Activated T-helper 17 cell treated with anti-CD3 and anti-CD28 coated beads, Interleukin-2, amount 50 U/mL, for 72 hours (primary cell): ENCODE data around the gene TRAPPC2B. TPM values are rescaled to one million over a fixed set of nuclear protein-coding genes. Genes with fewer than 3 reads are reported as not detected.

Experiments
- ATAC-seq: fragments of 150-1000 bp; cut with Tn5 transposase; replicated peaks from 2 replicates; pipeline ENCODE4 v1.10.0; 2021; ENCODE audit warnings: mild to moderate bottlenecking, moderate library complexity
- H3K27ac Mint-ChIP-seq: one replicate; pipeline ENCODE4 v1.8.0; 2022; ENCODE audit warnings: mixed read lengths
- H3K27me3 Mint-ChIP-seq: one replicate; pipeline ENCODE4 v1.8.0; 2022; ENCODE audit warnings: mixed read lengths
- H3K36me3 Mint-ChIP-seq: one replicate; pipeline ENCODE4 v1.8.0; 2022; ENCODE audit warnings: low read depth, mild to moderate bottlenecking, mixed read lengths
- H3K4me1 Mint-ChIP-seq: one replicate; pipeline ENCODE4 v1.8.0; 2022; ENCODE audit warnings: mixed read lengths
- H3K4me3 Mint-ChIP-seq: one replicate; pipeline ENCODE4 v1.8.0; 2022; ENCODE audit warnings: mild to moderate bottlenecking, mixed read lengths
- H3K9me3 Mint-ChIP-seq: one replicate; pipeline ENCODE4 v1.8.0; 2022; ENCODE audit warnings: mixed read lengths
- total RNA-seq, 2 donors: library from RNA; stranded (reverse); gene quantifications; one replicate each; pipeline ENCODE4 v1.2.3, GENCODE V29; 2022

The TRAPPC2B gene
- total RNA-seq: 1 to 10 TPM; 4.5 to 8.8 TPM

DNA sequence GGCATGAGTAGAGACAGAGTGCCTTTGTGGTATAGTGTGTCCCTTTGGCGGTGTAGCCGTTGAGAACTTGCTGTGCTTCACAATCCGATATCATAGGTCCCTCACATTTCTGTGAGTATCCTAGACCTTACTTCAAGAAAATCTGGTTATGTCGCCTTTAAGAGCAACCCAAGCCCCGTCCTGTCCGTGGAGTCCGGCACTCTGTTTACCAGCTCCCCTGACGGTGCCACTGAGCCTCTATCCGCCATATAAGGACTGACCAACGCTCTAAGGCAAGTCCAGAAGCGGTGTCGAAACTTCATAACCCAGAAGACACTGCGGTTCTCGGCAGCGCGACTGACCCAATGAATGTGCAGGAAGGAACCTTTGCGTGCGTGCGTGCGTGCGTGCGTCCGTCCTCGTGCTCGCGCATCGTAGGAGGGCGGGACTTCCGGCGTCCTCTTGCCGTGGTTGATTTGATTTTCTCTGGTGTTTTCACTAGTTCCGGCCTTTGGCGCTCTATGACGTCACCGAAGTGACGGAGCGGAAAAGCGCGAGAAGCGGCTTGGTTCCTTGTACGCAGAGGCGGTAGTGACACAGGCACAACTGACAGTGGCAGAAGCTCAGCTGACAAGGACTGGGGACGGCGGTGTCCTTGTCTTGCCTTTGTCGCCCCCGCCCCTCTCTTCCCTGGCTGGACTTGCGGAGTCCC, at the start of gene TRAPPC2B, which contains the start of gene ZNF547:
Gene TRAPPC2B, plus strand, starts transcription at position 555 of the 691 bp plus-strand sequence. CDS start 1,283 bp downstream, outside the sequence.
Gene ZNF547, plus strand, starts transcription at position 555 of the 691 bp plus-strand sequence. CDS start 5,005 bp downstream, outside the sequence.
- ATAC-seq: peak; percentile 97
- H3K9me3 Mint-ChIP-seq: peaks cover 11% of the 10 kb centered on the region
- H3K27ac Mint-ChIP-seq: peak within 1 kb of the TSS; percentile 96
- H3K27me3 Mint-ChIP-seq: no peaks in the 10 kb centered on the region
- H3K36me3 Mint-ChIP-seq: peaks cover 22% of the 10 kb centered on the region
- H3K4me3 Mint-ChIP-seq: peak within 1 kb of the TSS; percentile 82
- H3K4me1 Mint-ChIP-seq: peaks cover 18% of the 10 kb centered on the region

DNA sequence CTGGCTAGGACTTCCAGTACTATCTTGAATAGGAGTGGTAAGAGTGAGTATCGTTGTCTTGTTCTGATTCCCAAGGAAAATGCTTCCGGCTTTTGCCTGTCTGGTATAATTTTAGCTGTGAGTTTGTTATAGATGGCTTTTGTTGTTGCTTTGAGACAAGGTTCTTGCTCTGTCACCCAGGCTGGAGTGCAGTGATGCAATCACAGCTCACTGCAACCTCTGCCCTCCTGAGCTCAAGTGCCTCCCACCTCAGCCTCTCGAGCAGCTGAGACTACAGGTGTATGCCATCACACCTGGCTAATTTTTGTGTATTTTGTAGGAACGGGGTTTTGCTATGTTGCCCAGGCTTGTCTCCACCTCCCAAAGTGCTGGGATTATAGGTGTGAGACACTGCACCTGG, 49.2 kb upstream of the TRAPPC2B start:
- H3K4me3 Mint-ChIP-seq: no peak overlapping the region
- H3K4me1 Mint-ChIP-seq: no peaks in the 10 kb centered on the region
- H3K27me3 Mint-ChIP-seq: peaks cover 23% of the 10 kb centered on the region
- no peaks in the 10 kb centered on the region for H3K36me3 Mint-ChIP-seq
- peaks cover 10% of the 10 kb centered on the region for H3K9me3 Mint-ChIP-seq
- no peak overlapping the region for H3K27ac Mint-ChIP-seq
- no peak for ATAC-seq

DNA sequence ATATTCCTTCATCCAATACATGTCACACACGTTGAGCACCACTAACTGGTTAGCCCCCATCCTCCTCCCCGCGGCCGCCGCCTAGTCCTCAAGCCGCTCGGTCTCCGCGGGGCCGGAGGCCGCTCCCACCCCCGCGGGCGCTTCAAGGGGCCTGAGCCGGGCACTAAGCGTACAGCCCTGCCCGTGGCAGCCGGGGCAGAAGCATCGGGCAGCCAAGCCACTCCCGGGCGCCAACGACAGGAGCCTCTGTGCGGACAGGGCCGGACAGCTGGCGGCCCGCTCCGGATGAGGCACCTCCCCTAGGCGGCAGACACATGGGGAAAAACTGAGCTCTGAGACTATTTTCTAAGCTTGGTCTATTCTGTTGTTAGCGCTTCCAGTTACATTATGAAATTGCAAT, 45.8 kb upstream of the TRAPPC2B start:
- Mint-ChIP-seq H3K4me1 (peaks cover 8% of the 10 kb centered on the region), H3K27ac (no peak overlapping the region), H3K9me3 (peaks cover 5% of the 10 kb centered on the region), H3K27me3 (peaks cover 23% of the 10 kb centered on the region), H3K4me3 (no peak overlapping the region), H3K36me3 (peaks cover 2% of the 10 kb centered on the region)
- no peak for ATAC-seq

DNA sequence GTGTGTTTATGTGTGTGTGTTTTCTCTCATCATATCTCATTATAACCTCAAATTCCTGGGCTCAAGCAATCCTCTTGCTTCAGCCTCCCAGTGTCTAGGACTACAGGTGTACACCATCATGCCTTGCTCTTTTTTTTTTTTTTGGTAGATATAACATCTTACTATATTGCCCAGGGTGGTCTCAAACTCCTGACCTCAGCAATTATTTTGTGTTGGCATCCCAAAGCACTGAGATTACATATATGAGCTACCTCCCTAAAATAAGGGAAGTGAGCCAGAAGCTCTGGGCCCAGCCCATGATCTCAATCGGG, 43.5 kb upstream of the TRAPPC2B start:
- Mint-ChIP-seq H3K9me3 (peaks cover 10% of the 10 kb centered on the region), H3K36me3 (peaks cover 25% of the 10 kb centered on the region), H3K27ac (peak overlapping the region; percentile 94), H3K4me3 (peak overlapping the region; percentile 94), H3K27me3 (peaks cover 23% of the 10 kb centered on the region), H3K4me1 (peaks cover 12% of the 10 kb centered on the region)
- ATAC-seq: peak; percentile 1

DNA sequence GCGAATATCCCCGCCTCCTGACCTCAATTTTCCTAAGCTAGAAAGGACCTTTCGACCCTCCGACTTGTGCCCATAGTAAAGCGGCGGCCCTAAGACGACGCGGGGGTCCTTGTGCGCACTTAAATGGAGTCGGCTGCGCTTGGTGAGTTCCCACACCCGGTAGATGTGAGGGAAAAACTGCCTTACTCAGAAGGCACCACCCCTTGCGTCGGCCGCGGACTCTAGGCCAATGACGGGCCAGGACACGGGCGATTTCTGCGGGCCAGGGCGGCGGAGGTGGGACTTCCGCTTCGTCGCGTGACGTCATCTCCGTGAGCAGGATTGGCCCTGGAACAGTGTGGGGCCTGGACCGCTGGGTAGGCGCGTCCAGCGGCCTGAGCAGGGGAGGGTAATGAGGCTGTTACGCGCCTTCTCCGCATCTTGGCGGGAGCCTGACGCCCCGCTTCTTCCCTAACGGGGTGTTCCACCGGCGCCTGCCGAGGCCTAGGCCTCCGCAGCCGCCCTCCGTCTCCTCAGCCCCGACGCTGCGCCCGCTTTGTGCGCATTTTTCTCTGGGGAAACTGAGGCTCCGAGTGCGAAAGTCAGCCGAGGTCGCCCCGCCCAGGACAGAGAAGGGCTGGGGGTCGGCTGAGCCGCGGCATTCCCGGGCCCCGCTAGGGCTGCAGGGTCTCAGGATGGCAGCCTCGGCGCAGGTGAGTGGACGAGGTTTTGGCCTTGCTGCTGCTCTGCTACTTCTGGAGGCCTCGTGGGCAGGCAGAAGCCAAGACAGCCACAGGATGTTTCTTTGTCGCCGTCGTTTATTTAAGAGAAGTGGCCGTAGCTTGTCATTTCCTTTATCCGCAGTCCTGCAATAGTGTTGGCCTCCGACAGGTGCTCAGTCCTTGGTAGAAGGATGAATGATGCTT, 42.9 kb upstream of the TRAPPC2B start, which contains the start of gene ZNF543:
Gene ZNF543, plus strand, starts transcription at position 293 of the 905 bp plus-strand sequence. Its CDS starts 382 bp downstream, at position 675.
- Mint-ChIP-seq H3K4me1 (peaks cover 12% of the 10 kb centered on the region), H3K36me3 (peaks cover 31% of the 10 kb centered on the region), H3K27ac (peak within 1 kb of the TSS; percentile 94), H3K27me3 (peaks cover 20% of the 10 kb centered on the region), H3K9me3 (peaks cover 13% of the 10 kb centered on the region), H3K4me3 (peak within 1 kb of the TSS; percentile 94)
- peak; percentile 100 for ATAC-seq

DNA sequence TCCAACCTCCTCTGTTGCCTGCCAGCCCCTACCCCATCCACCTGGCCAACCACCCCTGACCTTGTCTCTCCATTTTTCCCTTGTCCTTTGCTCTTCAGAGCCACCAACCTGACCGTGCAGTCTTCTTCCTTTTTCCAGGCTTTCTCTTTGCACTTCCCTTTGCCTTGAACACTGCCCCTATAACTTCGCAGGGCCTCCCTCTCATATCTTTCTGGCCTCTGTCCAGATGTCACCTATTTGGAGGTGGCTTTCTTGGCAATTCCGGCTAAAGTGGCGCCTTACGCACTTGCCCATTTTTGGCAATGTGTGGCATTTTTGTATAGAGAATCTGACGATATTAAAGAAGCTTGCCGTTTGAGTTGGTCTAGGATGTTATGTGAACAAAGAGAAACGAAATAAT, 42.2 kb upstream of the TRAPPC2B start:
- H3K27me3 Mint-ChIP-seq: peaks cover 13% of the 10 kb centered on the region
- H3K27ac Mint-ChIP-seq: peak overlapping the region; percentile 94
- H3K36me3 Mint-ChIP-seq: peaks cover 38% of the 10 kb centered on the region
- peak overlapping the region; percentile 94 for H3K4me3 Mint-ChIP-seq
- peaks cover 12% of the 10 kb centered on the region for H3K4me1 Mint-ChIP-seq
- no peak for ATAC-seq
- peaks cover 10% of the 10 kb centered on the region for H3K9me3 Mint-ChIP-seq

DNA sequence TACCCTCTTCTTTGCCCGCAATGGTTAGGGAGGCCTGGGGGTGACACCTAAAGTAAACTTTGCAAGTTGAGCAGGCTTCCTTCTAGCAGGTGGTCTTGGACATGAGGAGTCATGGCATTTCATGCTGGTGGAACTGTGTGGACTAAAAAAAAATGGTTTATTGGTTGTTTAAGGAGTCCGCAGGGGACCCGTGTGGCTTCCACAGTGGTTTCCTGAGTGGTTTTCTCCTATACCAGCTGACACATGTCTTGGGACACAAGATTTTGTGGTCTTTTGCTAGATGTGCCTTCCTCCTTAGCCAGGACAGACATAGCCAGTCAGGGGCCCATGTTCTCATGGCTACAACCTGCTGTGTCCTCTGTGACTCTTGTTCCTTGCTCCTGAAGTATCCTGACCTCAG, 41.6 kb upstream of the TRAPPC2B start:
- H3K4me1 Mint-ChIP-seq: peaks cover 12% of the 10 kb centered on the region
- H3K27ac Mint-ChIP-seq: peak overlapping the region; percentile 25
- H3K9me3 Mint-ChIP-seq: peaks cover 8% of the 10 kb centered on the region
- peaks cover 44% of the 10 kb centered on the region for H3K36me3 Mint-ChIP-seq
- peak overlapping the region; percentile 94 for H3K4me3 Mint-ChIP-seq
- peaks cover 9% of the 10 kb centered on the region for H3K27me3 Mint-ChIP-seq
- ATAC-seq: no peak

DNA sequence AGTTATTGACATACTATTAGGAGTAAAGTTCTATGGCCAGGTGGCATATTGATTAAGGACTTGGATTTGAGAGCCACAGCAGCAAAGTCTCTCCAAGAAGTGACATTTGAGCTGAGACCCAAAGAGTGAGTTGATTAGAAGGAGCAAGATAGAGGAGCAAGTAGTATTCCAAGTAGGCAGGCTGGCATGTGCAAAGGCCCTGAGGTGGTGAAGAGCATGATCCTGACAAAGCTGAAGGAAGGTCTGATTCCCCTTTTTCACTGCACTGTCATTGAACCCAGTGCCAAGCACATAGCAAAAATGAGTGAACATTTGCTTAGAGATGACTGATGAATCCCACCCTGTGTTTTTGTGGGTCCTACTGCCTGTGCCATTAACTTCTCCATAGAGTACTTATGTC, 38.4 kb upstream of the TRAPPC2B start:
- Mint-ChIP-seq H3K4me3 (no peak overlapping the region), H3K9me3 (peaks cover 18% of the 10 kb centered on the region), H3K27me3 (no peaks in the 10 kb centered on the region), H3K4me1 (peaks cover 12% of the 10 kb centered on the region), H3K27ac (no peak overlapping the region), H3K36me3 (peaks cover 76% of the 10 kb centered on the region)
- ATAC-seq: no peak

DNA sequence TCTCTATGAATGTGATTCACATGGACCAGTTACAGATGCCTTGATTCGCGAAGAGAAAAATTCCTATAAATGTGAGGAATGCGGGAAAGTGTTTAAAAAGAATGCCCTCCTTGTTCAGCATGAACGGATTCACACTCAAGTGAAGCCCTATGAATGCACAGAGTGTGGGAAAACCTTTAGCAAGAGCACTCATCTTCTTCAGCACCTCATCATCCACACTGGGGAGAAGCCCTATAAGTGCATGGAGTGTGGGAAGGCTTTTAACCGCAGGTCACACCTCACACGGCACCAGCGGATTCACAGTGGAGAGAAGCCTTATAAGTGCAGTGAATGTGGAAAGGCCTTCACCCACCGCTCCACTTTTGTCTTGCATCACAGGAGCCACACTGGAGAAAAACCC, 35.4 kb upstream of the TRAPPC2B start:
- no peaks in the 10 kb centered on the region for H3K27me3 Mint-ChIP-seq
- no peaks in the 10 kb centered on the region for H3K4me1 Mint-ChIP-seq
- H3K27ac Mint-ChIP-seq: no peak overlapping the region
- peaks cover 73% of the 10 kb centered on the region for H3K36me3 Mint-ChIP-seq
- ATAC-seq: no peak
- peaks cover 14% of the 10 kb centered on the region for H3K9me3 Mint-ChIP-seq
- H3K4me3 Mint-ChIP-seq: no peak overlapping the region

DNA sequence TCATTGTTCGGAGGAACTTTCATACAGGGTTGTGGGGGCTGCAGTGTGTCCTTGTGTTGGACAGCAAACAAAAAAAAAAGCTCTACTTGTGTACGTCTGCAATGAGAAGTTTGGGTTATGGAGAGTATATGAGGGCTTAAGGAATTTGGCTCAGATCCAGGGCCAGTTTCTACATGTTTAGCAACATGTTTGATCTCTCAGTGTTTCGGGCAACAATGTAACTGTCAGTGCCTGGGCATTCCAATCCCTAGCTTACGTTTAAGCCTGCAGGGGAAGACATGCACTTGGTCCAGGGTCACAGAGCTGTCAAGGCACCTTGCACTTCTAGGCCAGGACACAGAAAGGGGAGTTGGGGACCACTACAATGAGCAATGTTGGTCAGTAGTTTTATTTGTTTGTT, 29.2 kb upstream of the TRAPPC2B start:
- Mint-ChIP-seq H3K36me3 (peaks cover 11% of the 10 kb centered on the region), H3K9me3 (peaks cover 4% of the 10 kb centered on the region), H3K4me3 (no peak overlapping the region), H3K4me1 (no peaks in the 10 kb centered on the region), H3K27me3 (no peaks in the 10 kb centered on the region), H3K27ac (no peak overlapping the region)
- ATAC-seq: no peak

DNA sequence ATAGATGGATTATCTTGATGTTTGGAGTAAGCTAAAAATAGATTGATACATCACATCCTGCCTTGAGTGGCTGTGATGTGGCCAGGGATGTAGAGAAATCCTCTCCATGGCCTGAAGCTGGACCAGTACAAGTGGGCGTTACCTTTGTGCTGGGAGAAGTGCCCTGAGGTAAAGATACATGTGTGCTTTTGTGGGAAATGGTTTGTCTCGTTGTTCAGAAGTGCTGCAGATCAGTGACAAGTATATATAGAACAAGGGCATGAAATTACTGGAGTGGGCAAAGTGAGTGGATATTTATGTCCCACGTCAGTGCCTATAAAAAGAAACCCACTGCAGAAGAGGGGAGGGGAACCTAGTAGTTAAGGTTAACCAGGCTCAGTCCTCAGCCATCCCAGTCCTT, 24.5 kb upstream of the TRAPPC2B start:
- Mint-ChIP-seq H3K27ac (no peak overlapping the region), H3K4me3 (no peak overlapping the region), H3K27me3 (no peaks in the 10 kb centered on the region), H3K4me1 (no peaks in the 10 kb centered on the region), H3K9me3 (peaks cover 9% of the 10 kb centered on the region), H3K36me3 (no peaks in the 10 kb centered on the region)
- ATAC-seq: no peak

DNA sequence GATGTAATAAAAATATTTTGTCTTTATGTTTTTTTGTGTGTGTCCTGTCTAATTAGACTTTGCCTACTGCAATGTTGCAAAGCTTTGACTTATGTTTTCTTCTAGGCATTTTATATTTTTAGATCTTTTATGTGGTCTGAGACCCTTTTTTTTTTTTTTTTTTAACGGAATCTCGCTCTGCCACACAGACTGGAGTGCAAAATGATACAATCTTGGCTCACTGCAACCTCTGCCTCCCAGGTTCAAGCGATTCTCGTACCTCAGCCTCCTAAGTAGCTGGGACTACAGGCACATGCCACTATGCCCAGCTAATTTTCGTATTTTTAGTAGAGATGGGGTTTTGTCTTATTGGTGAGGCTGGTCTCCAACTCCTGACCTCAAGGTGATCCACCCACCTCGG, 20.8 kb upstream of the TRAPPC2B start:
- ATAC-seq: no peak
- no peaks in the 10 kb centered on the region for H3K4me1 Mint-ChIP-seq
- H3K4me3 Mint-ChIP-seq: no peak overlapping the region
- no peak overlapping the region for H3K27ac Mint-ChIP-seq
- H3K36me3 Mint-ChIP-seq: no peaks in the 10 kb centered on the region
- H3K9me3 Mint-ChIP-seq: peaks cover 5% of the 10 kb centered on the region
- H3K27me3 Mint-ChIP-seq: peaks cover 4% of the 10 kb centered on the region

DNA sequence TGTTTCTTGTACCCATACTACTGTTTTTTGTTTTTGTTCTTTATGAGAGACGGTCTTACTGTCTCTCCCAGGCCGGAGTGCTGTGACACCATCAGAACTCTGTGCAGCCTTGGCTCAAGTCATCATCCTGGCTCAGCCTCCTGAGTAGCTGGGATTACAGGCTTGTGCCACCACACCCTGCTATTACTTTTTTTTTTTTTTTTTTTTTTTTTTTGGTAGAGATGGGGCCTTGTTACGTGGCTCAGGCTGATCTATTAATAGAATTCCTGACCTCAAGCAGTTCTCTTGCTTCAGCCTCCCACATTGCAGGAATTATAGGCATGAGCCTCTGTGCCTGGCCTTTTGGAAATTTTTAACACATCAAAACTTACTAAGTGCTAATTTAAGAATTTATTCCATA, 15.2 kb upstream of the TRAPPC2B start:
- peaks cover 24% of the 10 kb centered on the region for H3K36me3 Mint-ChIP-seq
- H3K9me3 Mint-ChIP-seq: peaks cover 7% of the 10 kb centered on the region
- ATAC-seq: no peak
- H3K4me3 Mint-ChIP-seq: no peak overlapping the region
- H3K4me1 Mint-ChIP-seq: peaks cover 23% of the 10 kb centered on the region
- H3K27me3 Mint-ChIP-seq: peaks cover 4% of the 10 kb centered on the region
- H3K27ac Mint-ChIP-seq: no peak overlapping the region

DNA sequence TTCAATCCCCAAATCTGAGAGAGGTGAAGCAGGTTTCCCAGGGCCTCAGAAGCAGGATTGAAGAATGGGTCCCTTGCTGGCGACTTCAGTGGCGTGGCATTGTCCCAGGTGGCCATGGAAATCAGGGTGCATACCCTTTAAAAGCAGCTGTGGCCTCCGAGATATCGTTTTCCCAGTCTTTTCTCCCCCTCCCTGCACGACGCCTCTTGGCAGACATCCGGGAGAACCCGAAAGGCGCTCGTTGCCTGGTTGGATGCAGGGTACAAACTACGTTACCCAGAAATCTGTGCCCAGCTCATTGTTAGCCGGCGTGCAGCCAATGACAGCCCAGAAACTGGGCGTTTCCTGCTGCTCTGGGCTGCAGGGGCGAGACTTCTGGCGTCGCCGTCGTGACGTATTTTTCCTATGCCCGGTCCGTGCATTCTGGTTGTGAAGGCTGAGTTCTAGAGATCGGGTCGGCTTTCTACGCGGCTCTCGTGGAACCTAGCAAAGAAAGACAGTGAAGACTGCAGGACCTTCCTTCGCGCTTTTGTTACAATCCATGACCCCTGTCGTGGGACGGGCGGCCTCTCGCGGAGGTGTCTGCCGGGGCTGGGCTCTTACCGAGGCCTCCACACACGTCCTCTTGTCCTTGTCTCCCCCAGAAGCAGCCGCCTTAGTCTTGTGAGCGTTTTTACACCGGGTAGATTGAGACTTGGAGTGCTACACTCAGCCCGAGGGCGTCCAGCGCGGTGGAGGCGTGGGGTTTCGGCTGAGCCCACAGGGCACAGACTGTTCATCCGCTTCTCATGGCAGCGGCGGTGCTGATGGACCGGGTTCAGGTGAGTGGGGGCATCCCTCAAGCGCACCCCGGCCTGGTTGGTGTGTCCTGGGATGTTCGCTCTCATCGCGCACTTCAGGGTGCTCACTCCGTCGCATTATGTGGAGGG, 12.2 kb upstream of the TRAPPC2B start, which contains the start of gene ZNF304:
Gene ZNF304, plus strand, starts transcription at position 395 of the 929 bp plus-strand sequence. Its CDS starts 394 bp downstream, at position 789.
- H3K27me3 Mint-ChIP-seq: peaks cover 4% of the 10 kb centered on the region
- H3K36me3 Mint-ChIP-seq: peaks cover 54% of the 10 kb centered on the region
- peak within 1 kb of the TSS; percentile 98 for H3K4me3 Mint-ChIP-seq
- peaks cover 22% of the 10 kb centered on the region for H3K9me3 Mint-ChIP-seq
- H3K27ac Mint-ChIP-seq: peak within 1 kb of the TSS; percentile 97
- peak; percentile 100 for ATAC-seq
- H3K4me1 Mint-ChIP-seq: peaks cover 31% of the 10 kb centered on the region
